OCI-LY3 (cell line): Measurements from ENCODE around the gene ZFAND3.

Experiments
- H2AFZ ChIP-seq: fragments of 200-600, 300-600 bp; shearing (Covaris generic); 2 replicates; pipeline ENCODE4 v1.6.0; 2014; ENCODE audit warnings: antibody characterized with exemption, low read depth, low read length
- H3K27ac ChIP-seq: fragments of 200-600, 300-600 bp; sonication (generic); 2 replicates; pipeline ENCODE4 v1.5.1; 2014; ENCODE audit warnings: mild to moderate bottlenecking, low read length, moderate library complexity, mixed read lengths
- H3K27me3 ChIP-seq: fragments of 200-600, 300-600 bp; sonication (generic); 2 replicates; pipeline ENCODE4 v1.6.1; 2014; ENCODE audit warnings: low read depth, low read length, mixed read lengths
- H3K36me3 ChIP-seq: fragments of 200-600, 300-600 bp; sonication (generic); replicated peaks from 2 replicates; pipeline ENCODE3; 2014; ENCODE audit warnings: low read depth, low read length, mixed read lengths
- H3K4me1 ChIP-seq: fragments of 300-600, 200-600 bp; sonication (generic); 2 replicates; pipeline ENCODE4 v1.6.1; 2014; ENCODE audit warnings: low read length, mixed read lengths
- H3K4me2 ChIP-seq: fragments of 200-600, 300-600 bp; sonication (generic); 2 replicates; pipeline ENCODE4 v1.6.1; 2014; ENCODE audit warnings: low read length, mixed read lengths
- H3K4me3 ChIP-seq: fragments of 300-600, 200-600 bp; sonication (generic); 2 replicates; pipeline ENCODE4 v1.5.1; 2014; ENCODE audit warnings: antibody characterized with exemption, mild to moderate bottlenecking, low read length, moderate library complexity
- H3K79me2 ChIP-seq: fragments of 300-600, 200-600 bp; shearing (Covaris generic); 2 replicates; pipeline ENCODE4 v1.6.1; 2014; ENCODE audit warnings: mild to moderate bottlenecking, low read length, mixed read lengths
- H3K9ac ChIP-seq: fragments of 300-600, 200-600 bp; shearing (Covaris generic); 2 replicates; pipeline ENCODE4 v1.6.0; 2014; ENCODE audit warnings: mild to moderate bottlenecking, low read length, moderate library complexity
- H3K9me3 ChIP-seq: fragments of 200-600, 300-600 bp; shearing (Covaris generic); 2 replicates; pipeline ENCODE4 v1.6.1; 2014; ENCODE audit warnings: low read length, mixed read lengths; ENCODE audit not compliant: insufficient read depth
- H4K20me1 ChIP-seq: fragments of 200-600, 300-600 bp; sonication (generic); 2 replicates; pipeline ENCODE4 v1.6.1; 2016; ENCODE audit warnings: low read length, mixed read lengths; ENCODE audit not compliant: insufficient read depth
- EZH2phosphoT487 ChIP-seq: fragments of 200-600 bp; shearing (Covaris generic); IDR thresholded peaks from 2 replicates; pipeline ENCODE4 v1.6.1; 2018; ENCODE audit warnings: antibody characterized with exemption, mixed run types, low read depth
- TF ChIP-seq, protein P1 (sequence below): fragments of 200-600, 300-600 bp; sonication (generic); IDR thresholded peaks from 2 replicates; pipeline ENCODE4 v1.5.1; 2014; ENCODE audit warnings: antibody characterized with exemption, low read length, low read depth

Gene ZFAND3

GRCh38 chr6:37793067-37793466 lies 26.5 kb upstream of the ZFAND3 start:
- H2AFZ ChIP-seq: no peak overlapping the region
- no peak overlapping the region for H3K9ac ChIP-seq
- TF ChIP-seq EZH2phosphoT487: no peak
- TF ChIP-seq, protein P1, sequence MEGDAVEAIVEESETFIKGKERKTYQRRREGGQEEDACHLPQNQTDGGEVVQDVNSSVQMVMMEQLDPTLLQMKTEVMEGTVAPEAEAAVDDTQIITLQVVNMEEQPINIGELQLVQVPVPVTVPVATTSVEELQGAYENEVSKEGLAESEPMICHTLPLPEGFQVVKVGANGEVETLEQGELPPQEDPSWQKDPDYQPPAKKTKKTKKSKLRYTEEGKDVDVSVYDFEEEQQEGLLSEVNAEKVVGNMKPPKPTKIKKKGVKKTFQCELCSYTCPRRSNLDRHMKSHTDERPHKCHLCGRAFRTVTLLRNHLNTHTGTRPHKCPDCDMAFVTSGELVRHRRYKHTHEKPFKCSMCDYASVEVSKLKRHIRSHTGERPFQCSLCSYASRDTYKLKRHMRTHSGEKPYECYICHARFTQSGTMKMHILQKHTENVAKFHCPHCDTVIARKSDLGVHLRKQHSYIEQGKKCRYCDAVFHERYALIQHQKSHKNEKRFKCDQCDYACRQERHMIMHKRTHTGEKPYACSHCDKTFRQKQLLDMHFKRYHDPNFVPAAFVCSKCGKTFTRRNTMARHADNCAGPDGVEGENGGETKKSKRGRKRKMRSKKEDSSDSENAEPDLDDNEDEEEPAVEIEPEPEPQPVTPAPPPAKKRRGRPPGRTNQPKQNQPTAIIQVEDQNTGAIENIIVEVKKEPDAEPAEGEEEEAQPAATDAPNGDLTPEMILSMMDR: no peak
- H3K4me3 ChIP-seq: no peak overlapping the region
- no peaks in the 10 kb centered on the region for H3K79me2 ChIP-seq
- peaks cover 17% of the 10 kb centered on the region for H3K4me1 ChIP-seq
- H3K27ac ChIP-seq: no peak overlapping the region
- H3K36me3 ChIP-seq: no peaks in the 10 kb centered on the region
- no peak overlapping the region for H3K4me2 ChIP-seq
- no peaks in the 10 kb centered on the region for H4K20me1 ChIP-seq
- H3K27me3 ChIP-seq: no peaks in the 10 kb centered on the region
- H3K9me3 ChIP-seq: no peaks in the 10 kb centered on the region

- no peak overlapping the region for H2AFZ ChIP-seq
- no peaks in the 10 kb centered on the region for H3K9me3 ChIP-seq
- H3K4me1 ChIP-seq: peaks cover 17% of the 10 kb centered on the region
- H3K4me2 ChIP-seq: no peak overlapping the region
- peaks cover 5% of the 10 kb centered on the region; the same call in 1 of the 2 replicates for H3K27me3 ChIP-seq
- no peaks in the 10 kb centered on the region for H3K79me2 ChIP-seq
- no peaks in the 10 kb centered on the region for H3K36me3 ChIP-seq
- no peak overlapping the region for H3K9ac ChIP-seq
- no peak overlapping the region for H3K4me3 ChIP-seq
- no peak for TF ChIP-seq EZH2phosphoT487
- TF ChIP-seq, protein P1: no peak
- no peaks in the 10 kb centered on the region for H4K20me1 ChIP-seq
- no peak overlapping the region for H3K27ac ChIP-seq
Measured at GRCh38 chr6:37794825-37795224, 24.7 kb upstream of the ZFAND3 start.

DNA sequence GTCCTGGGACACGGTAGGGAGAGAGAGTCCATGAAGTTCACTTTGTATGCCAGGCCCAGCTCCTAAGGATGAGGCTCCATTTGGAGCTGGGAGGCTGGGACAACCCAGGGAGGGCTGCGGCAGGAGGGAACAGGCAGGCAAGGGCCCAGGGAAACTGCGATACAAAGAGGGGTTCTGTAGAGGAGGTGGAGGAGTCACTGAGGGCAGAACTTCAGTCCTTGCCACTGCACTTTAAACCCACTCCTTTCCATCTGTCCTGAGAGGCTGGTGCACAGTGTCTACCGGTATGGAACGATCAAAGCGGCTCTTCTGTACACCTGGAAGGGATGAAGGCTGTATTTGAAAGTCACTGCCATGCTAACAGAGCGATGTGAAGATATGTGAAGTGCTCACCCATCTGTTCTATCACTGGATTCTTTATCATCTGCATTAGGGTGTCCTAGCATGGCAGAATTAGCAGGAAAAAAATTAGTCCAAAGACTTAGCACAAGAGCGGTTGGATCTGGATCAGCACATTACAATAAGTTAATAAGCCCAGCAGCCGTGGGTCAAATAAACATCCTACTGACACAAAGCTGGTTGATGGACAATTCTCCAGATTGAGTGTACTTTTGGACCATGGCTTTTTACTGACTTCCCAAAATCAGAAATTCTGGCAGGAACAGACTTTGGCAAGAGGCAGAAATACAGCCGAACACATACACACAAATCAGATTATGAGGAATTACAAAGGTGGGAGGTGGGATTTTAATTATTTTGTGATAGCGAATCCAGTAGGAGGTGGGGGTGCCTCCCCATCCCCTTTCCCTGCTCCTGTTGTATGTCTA lies 20.9 kb upstream of the ZFAND3 start:
- Histone ChIP-seq H3K9me3 (no peaks in the 10 kb centered on the region), H3K27ac (no peak overlapping the region), H3K79me2 (no peaks in the 10 kb centered on the region), H3K4me1 (no peaks in the 10 kb centered on the region), H2AFZ (no peak overlapping the region), H3K27me3 (peaks cover 5% of the 10 kb centered on the region; the same call in 1 of the 2 replicates), H3K36me3 (no peaks in the 10 kb centered on the region), H3K9ac (no peak overlapping the region), H3K4me2 (no peak overlapping the region), H3K4me3 (no peak overlapping the region), H4K20me1 (no peaks in the 10 kb centered on the region)
- TF ChIP-seq, protein P1: no peak
- TF ChIP-seq EZH2phosphoT487: no peak

DNA sequence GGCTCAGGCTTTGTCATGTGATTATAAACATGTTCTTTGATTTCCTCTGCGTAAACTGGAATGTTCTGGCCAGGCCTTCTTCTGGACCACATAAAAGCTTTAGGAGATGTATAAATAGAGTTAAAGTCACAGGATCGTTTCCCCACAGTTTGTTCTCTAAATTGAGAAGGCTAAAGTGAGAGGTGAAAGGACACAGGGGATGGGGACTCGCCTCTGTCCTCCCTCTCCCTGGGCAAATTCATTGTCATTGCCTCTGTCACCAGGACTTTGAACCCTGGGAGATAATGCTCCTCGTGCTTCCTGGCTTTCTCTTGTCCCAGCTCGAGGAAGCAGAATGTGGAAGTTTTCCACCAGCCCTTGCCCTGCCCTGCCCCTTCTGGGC lies 20.3 kb upstream of the ZFAND3 start:
- H2AFZ ChIP-seq: no peak overlapping the region
- H3K4me3 ChIP-seq: no peak overlapping the region
- no peaks in the 10 kb centered on the region for H3K9me3 ChIP-seq
- no peak overlapping the region for H3K27ac ChIP-seq
- no peak overlapping the region for H3K9ac ChIP-seq
- no peaks in the 10 kb centered on the region for H4K20me1 ChIP-seq
- H3K27me3 ChIP-seq: peaks cover 10% of the 10 kb centered on the region; the same call in 1 of the 2 replicates
- TF ChIP-seq, protein P1: no peak
- TF ChIP-seq EZH2phosphoT487: no peak
- H3K4me1 ChIP-seq: no peaks in the 10 kb centered on the region
- no peak overlapping the region for H3K4me2 ChIP-seq
- no peaks in the 10 kb centered on the region for H3K79me2 ChIP-seq
- H3K36me3 ChIP-seq: no peaks in the 10 kb centered on the region
